ENCODE measurements around the gene C19orf47.
"Not testable (repeated sequence)": the region's sequence is repeated elsewhere in the genome, so short reads cannot be mapped to it uniquely, and the experiment has no call there.

C19orf47 gene

DNA sequence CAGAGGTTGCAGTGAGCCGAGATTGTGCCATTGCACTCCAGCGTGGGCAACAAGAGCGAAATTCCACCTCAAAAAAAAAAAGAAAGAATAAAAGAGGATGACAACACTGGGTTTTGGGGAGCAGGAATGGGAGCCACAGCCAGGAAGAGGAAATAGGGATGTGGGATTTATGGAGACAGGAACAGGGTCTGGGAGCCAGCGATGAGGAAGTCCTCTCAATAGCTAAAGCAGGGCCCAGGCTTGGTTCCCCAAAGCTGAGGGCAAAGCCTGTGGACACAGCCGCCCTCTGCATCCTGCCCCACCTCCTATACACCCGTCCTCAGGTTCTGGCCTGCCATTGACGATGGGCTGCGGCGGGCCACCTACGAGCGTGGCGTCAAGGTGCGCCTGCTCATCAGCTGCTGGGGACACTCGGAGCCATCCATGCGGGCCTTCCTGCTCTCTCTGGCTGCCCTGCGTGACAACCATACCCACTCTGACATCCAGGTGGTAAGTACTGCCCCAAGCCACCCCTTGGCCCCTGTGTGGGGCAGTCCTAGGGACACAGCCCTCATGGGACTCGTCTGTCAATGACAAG, 28.2 kb upstream of the C19orf47 start:
- no peak for DNase-seq

DNA sequence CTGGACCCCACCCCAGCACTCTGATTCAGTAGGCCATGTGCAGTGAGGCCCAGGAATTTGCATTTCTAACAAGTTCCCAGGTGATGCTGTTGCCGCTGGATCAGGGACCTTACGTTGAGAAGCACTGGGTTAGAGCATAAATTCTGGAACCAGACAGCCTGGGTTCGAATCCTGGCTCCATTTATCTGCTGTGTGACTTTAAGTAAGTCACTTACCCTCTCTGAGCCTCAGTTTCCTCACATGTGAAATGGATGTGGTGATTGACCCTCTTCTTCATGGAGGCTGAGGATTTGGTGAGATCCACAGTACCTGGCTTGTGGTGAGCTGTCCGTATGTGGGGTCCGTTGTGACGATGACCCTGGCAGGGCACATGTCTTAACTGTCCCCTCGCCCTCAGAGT, 25.9 kb upstream of the C19orf47 start:
- no peak for DNase-seq

DNA sequence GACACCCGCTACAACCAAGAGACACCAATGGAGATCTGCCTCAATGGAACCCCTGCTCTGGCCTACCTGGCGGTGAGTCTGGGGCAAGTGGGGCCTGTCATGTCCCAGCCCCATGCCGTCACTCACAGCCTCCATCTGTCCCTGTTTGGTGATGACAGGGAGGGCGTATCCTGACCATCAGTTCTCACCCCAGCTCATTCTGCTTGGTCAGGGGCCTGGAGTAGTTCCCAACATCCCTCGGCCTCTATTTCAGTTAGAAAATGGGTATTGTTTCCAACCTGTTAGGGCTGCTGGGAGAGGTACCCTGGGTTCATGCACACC, 23.6 kb upstream of the C19orf47 start:
- no peak for DNase-seq

DNA sequence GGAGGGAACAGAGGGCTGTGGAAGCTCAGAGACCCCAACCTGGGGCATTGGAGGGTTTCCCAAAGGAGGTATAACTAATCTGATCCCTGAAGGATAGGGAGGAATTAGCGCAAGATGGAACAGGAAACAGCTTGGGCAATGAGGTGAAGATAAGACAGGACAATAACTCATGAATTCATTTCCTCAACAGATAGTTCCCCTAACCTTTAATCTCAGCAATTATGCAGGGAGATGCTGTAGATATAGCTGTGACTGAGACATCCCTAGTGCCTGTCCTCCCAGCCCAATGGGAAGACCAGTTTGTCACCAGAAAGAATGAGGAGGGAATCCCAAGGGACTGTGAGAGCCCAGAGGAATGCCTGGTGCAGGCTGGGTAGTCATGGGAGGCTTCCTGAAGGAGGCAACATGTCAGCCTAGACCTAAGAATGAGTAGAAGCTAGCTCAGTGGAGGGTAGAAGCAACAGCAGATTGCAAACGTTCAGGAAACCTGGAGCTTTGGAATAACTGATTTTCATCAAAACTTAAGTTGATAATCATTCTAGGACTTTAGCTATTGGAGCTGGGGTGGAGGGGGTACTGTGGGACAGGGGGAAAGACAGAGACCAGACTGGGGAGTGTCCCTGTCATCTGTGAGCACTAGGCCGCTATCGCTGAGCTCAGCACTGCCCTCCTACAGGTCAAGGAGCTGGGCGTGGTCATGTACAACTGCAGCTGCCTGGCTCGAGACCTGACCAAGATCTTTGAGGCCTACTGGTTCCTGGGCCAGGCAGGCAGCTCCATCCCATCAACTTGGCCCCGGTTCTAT, 23.0 kb upstream of the C19orf47 start:
- no peak for DNase-seq

DNA sequence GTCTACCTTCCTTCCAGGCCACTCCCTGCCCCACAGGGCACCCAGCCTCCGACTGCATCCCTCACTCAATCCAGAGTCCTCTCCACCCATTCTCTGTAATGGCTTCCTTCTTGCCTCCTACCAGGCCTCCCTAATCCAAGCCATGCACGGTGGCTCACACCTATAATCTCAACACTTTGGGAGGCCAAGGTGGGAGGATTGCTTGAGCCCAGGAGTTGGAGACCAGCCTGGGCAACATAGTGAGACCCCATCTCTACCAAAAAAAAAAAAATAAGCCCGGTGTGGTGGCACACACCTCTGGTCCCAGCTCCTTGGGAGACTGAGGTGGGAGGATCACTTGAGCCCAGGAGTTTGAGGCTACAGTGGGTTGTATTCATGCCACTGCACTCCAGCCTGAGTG, 22.1 kb upstream of the C19orf47 start:
- not testable (repeated sequence) for DNase-seq

DNA sequence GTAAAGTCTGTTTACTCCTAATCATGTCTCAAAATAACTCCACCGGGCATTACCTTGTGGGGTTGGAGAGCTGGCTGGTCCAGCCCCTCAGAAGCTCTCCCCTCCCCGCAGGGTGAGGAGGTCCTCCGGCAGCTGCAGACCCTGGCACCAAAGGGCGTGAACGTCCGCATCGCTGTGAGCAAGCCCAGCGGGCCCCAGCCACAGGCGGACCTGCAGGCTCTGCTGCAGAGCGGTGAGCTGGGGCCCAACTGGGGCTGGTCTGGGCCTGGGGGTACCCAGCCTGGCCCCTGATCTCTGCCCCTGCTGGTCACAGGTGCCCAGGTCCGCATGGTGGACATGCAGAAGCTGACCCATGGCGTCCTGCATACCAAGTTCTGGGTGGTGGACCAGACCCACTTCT, 21.6 kb upstream of the C19orf47 start:
- no peak for DNase-seq

DNA sequence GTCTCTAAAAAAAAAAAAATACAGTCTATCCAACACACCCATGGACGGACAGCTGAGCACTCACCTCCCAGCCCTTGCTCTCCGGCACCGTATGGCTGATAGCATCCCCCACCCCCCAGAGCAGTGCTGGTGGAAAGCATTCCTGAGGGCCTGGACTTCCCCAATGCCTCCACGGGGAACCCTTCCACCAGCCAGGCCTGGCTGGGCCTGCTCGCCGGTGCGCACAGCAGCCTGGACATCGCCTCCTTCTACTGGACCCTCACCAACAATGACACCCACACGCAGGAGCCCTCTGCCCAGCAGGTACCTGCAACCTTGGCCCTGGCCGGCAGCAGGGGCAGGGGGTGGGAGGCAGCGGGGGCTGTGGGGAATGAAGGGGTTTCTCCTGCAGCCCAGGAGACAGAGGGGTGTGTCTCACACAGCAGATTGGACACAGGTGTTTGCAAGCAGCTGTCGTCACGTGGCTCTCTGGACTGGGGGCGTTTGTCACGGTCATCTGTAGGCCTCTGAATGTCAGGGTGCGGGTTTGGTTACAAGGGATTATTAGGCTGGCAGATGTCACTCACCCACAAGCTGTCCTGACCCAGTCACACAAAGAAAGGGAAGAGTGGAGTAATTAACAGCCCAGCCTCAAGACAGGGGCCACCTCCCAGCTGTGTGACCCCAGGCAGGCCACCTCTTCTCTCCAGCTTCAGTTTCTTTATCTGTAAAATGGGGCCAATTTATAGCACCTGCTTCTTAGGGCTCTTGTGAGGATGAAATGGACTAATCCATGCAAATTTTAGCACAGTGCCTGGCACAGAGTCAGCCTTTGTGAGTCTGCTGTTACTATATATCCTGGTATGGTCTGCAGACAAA, 19.6 kb upstream of the C19orf47 start:
- DNase-seq: no peak

DNA sequence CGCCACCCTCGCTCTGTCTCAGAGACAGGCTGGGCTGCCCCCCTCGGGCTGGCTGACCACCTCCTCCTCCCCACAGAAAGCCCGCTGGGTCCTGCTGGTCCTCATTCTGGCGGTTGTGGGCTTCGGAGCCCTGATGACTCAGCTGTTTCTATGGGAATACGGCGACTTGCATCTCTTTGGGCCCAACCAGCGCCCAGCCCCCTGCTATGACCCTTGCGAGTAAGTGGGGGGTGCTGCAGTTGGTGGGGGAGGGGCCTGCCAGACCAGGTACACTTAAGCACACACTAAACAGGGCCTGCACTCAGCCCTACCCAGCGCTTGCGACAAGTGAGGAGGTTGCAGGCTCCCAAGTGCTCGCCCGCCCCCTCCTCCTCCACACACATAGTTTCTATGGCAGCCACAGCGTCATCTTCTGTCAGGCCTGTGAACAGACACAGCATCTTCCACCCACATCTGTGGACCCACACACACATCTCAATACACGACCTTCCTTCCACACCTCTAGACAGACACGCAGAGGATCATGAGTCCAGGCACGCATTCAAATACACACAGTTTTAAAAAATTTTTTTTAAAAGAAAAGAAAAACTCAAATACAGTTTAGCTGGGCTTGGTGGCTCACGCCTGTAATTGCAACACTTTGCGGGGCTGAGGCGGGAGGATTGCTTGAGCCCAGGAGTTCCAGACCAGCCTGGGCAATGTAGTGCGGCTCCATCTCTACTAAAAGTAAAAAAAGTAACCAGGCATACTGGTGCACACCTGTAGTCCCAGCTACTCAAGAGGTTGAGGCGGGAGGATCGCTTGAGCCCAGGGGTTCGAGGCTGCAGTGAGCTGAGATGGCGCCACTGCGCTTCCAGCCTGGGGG, 18.7 kb upstream of the C19orf47 start:
- DNase-seq: peak in 21 of 51 donors; percentile 6 to 75 (median 28)

DNA sequence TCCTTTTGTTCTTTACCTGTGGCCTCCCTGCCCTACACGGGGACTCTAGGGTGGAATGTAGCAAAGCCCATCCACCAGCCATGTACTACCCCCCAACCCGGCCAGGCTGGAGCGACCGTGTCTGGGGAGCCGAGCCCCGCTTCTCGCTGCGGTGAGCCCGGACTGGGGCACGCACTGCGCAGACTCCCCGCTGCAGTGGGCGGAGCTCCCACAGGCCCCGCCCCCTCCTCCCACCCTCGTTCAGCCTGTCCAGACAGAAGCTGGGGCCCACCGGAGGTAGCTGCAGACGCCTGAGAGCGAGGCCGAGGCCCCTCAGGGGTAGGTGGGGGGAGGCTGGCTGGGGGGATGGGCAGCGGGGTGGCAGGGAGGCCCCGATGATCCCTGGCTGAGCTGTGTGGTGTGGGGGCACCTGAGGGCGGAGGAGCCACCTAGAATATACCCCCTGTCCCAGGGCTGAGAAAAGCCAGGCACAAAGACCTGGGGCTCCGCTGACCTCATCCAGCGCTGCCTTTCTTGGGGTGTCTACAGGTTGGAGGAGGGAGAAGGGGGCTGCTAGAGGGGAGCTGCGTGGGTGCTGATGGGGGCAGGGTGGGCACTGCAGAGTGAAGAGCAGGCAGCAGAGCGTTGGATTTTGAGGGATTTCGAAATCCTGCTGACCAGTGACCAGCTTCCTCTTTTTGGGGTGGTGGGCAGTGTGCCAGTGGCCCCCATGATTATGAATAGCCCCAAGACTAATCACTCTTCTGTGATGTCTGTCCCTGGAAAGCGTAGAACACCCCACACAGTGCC, 17.6 kb upstream of the C19orf47 start:
- DNase-seq: peak in 47 of 51 donors; percentile 5 to 79 (median 48)

DNA sequence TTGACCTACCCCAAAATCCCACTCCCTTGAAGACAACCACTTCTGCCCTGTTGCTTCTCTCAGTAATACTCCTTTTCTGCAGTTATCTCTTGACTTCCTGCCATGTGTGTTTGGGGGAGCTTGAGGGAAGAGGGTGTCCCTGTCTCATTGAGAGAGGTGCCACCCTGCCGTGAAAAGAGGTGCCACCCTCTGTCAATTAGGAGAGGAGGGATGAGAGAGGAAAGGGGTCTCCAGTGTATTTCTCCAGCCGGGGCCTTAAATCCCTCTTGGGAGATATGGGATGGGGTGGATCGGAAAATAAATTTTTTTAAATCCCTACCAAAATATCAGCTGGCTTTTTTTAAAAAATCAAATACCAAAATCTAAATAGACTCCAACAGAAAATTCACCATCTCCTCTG, 16.8 kb upstream of the C19orf47 start:
- no peak for DNase-seq

DNA sequence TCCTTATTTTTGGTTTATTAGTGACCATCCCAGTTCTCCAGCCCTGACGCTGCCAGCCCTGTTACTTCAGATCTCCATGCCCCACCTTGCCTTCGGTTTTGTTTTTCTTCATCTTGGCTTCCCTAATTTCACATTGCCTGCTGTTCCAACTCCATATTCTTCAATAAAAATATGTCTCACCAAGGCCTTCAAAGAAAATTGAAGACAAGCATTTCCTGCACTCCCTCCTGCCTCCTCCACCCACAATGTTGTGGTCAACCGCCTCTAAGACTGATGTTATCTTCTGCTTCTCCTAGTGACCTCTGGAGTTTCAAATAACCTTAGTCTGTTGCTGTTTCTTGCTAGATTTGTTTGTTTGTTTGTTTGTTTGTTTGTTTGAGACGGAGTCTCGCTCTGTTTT, 14.9 kb upstream of the C19orf47 start:
- no peak for DNase-seq

DNA sequence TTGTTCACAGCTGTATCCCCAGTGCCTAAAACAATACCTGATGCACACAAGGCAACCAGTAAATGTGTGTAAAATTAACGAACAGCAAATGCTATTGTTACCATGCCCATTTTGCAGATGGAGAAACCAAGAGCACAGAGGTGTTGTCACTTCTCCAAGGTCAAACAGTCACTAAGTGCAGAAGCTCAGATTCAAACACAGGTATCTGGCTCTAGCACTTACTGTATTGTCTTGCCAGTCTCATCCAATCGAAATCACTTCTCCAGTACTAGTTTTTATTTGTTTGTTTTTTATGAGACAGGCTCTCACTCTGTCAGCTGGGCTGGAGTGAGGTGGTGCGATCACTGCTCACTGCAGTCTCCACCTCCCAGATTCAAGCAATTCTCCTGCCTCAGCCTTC, 14.0 kb upstream of the C19orf47 start:
- DNase-seq: no peak

DNA sequence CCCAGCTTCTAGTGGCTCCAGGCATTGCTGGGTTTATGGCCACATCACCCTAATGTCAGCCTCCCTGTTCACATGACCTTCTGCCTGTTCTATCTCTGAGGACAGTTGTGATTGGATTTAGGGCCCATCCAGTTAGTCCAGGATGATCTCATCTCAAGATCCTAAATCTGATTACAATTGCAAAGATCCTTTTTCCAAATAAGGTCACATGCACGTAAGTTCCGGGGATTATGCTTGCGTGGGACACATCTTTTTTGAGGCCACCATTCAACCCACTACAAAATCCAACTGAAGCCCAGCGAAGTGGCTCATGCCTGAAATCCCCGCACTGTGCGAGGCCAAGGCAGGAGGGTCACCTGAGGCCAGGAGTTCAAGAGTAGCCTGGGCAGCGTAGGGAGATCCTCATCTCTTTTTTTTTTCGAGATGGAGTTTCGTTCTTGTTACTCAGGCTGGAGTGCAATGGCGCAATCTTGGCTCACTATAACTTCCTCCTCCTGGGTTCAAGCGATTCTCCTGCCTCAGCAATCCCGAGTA, 12.6 kb upstream of the C19orf47 start:
- DNase-seq: peak in 2 of 51 donors; percentile 3 to 8

DNA sequence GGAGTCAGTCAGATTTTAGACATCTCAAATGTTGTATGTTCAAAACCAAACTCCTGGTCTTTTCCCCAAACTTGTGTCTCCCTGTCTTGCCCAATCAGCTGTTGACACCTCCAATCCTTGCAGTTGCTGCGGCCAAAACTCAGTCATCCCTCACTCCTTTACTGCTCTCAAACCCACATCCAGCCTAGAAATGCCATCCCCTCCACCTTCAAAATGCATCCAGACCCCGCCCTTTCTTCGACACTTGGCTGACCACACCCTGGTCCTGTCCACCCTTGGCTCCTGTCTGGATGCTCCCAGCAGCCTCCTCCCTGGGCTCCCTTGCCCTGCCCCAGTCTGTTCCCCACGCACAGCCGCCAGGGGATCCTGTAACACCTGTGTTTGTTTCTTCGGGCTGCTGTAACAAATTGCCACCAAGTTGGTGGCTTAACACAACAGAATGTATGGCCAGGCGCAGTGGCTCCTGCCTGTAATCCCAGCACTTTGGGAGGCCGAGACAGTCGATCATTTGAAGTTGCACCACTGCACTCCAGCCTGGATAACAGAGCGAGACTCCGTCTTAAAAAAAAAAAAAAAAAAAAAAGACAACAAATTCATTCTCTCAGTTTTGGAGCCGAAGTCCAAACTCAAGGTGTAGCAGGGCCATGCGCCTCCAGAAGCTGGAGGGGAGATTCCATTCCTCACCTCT, 12.0 kb upstream of the C19orf47 start:
- no peak for DNase-seq

DNA sequence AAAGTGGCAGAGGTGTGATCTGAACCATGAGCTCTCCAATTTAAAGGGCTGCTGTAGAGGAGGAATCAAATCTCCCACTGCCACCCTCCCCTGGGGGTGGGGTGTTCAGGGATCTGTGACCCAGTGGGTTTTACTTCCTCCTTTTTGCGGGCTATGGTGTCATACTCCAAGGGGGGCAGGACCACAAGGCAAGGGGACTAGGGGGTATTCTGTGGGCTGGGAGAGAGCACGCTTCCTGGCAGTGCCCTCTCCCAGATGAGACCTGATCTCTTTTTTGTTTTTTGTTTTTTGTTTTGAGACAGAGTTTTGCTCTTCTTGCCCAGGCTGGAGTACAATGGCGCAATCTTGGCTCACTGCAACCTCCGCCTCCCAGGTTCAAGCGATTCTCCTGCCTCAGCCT, 10.6 kb upstream of the C19orf47 start:
- DNase-seq: peak in 7 of 51 donors; percentile 6 to 29 (median 21)

DNA sequence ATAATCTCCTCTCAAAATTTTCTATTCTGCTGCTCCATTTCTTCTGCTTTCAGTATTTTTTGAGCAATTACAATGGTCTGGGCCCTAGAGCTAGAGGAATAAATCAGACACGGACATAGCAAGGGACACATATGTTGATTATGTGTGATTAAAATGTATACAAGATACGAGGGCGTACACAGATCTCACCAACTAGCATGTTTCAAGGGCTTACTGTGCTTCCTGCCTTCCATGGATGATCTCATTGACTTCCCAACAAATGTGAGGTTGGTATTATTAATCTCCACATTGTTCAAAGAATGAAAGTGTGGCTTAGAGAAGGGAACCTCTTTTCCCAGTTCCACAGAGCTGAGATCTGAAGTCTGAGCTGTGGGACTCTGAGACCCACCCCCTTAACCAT, 9.4 kb upstream of the C19orf47 start:
- no peak for DNase-seq

DNA sequence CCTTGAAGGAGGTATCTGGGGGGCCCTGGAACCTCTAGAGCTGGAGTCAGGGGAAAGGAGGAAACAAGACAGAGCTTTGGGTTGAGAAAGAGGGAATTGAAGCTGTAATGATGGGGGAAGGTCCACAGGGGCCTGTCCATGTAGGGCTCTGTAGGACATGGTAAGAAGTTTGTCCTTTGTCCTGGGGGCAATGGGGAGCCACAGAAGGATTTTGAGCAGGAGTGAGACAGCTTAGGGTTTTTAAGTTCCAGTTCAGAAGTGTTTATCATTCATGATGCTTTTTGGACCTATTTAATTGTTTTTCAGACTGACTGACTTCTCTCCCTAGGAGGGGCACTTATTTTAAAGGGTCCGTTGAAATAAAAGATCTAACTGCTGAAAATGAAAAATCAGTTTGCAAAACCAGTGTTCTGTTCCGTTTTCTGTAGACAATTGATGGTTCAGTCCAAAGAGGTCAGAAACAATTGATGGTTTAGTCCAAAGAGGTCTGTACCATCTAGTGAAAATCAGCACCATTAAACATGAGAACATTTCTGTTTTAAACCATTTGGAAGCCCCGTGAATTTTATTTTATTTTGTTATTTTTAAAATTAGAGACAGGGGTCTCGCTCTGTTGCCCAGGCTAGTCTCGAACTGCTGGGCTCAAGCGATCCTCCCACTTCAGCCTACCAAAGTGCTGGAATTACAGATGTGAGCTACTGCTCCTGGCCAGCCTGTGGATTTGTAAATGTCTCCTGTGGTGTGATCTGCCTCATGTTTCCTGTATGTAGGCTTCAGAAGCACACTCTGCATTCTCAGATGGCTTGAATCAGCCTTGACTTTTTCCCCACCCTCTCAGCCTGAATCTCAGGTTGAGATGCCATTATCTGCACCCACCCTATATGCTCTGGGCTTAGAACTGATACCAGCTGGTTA, 8.7 kb upstream of the C19orf47 start:
- DNase-seq: no peak

DNA sequence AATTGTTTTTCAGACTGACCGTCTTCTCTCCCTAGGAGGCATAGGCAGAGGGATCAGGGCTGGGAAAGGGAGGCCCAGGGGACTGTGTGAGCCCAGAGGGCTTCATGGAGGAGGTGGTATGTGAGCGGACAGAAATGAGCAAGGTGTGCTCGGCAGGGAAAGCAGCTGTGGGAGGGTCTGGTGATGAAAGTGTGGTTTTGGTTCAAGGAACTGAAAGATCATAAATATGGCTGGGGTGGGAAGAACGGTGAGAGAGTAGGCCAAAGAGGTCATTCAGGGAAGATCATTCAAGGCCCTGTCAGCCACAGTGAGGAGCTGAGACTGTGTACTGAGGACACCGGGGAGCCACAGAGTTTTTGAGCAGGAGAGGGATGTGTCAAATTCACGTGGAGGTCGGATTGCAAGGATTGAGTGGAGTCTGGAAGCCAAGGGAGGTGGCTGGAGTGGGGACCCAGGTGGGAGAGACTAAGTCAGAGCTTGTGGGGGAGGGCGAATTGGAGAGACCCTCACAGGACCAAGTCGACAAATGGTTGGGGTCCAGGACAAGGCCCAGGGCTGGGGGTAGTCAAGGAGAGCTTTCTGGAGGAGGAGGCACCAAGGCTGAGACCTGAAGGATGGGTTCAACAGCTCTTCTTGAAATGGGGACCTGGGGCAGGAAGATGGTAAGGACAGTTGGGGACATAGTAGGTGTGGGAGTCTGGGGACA, 7.9 kb upstream of the C19orf47 start:
- no peak for DNase-seq

All from hypothalamus (tissue), 51 donors.